Measurements from ENCODE around the gene KIF18B.

KIF18B gene

DNA sequence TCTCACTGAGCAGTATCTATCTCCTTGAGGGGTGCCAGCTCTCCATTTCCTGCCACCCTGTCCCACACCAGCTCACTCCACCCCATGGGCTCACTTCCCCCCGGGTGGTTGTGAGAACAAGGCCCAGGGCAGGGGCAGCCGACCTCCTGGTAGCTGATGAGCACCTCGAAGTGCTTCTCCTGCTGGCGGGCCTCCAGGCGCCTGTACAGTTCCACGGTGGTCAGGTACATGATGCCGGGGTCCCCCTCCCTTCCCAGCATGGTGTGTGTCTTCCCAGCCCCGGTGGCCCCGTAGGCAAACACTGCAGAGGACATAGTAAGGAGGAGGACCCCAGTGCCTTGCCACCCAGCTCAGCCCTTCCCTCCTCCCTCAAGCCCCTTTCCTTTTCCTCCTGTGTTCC, 12.5 kb downstream of the KIF18B start:
- no peak for FAIRE-seq

DNA sequence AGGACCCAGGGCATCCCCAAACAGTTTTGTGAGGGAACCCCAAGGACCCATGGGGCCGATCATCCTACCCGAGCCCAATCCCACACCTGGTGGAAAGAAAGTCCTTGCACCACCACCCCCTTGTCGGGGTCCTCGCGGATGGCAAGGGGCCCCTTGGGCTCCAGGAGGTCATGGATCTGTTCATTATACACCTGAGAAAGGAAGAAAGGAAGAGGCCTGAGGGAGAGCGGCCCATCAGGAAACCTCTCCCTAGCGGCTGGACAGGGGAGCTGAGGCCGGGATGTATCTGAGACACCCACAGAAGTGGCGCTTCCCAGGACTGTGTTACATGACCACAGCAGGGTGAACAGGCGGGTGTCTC, 12.8 kb downstream of the KIF18B start:
- no peak for FAIRE-seq

DNA sequence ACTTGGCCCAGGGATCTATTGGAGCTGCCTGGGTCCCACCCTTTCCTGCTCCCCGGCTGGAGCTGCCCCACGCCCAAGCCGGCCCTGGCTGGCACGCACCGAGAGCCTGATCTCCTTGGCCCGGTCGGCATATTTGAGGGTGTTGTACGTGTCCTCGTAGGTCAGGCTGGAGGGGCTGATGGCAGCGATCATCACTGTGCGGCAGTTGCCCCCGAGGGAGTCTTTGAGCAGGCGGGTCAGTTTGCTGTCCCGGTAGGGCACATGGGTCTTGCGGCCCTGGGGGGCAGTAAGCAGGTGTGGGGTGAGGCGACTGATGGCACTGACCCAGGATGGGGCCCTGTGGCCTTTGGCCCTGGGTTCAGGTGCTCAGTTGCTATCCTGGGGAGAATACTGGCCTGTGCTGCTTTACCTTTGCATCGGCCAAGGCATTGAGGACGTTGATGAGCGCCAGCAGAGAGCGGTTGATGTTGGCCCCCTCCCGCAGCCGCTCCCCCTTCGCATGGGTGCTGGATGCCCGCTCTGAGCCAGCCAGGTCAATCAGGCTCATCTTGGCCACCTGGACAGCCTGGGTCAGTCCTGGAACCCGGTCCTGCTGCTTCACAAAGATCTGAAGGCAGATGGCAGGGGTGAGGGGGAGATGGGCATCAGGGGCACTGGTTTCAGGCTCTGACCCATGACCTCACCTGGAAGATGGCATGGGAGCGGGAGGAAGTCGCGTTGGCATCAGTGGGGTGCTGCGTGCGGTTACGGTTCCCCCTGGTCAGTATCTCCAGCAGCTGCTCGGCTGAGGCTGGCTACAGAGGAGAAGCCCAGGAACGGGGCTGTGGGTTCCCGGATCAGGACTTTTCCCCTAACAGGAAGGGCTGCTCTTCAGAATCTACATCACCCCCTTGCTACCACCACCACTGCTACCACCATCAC, 13.5 kb downstream of the KIF18B start:
- FAIRE-seq = no peak

DNA sequence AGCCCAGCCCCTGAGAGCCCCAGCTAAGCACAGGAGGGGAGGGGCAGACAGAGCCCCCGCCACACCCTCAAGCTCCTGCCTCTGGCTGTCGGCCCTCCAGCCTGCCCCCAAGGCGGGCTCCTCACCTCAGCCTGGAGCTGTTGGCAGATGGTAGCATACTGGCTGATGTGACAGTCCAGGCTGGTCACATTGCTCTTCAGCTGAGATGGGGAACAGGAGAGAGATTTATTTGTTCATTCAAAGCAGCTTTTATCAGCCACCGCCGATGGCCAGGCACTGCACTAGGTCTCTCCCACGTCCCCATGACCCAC, 14.8 kb downstream of the KIF18B start:
- FAIRE-seq = no peak

DNA sequence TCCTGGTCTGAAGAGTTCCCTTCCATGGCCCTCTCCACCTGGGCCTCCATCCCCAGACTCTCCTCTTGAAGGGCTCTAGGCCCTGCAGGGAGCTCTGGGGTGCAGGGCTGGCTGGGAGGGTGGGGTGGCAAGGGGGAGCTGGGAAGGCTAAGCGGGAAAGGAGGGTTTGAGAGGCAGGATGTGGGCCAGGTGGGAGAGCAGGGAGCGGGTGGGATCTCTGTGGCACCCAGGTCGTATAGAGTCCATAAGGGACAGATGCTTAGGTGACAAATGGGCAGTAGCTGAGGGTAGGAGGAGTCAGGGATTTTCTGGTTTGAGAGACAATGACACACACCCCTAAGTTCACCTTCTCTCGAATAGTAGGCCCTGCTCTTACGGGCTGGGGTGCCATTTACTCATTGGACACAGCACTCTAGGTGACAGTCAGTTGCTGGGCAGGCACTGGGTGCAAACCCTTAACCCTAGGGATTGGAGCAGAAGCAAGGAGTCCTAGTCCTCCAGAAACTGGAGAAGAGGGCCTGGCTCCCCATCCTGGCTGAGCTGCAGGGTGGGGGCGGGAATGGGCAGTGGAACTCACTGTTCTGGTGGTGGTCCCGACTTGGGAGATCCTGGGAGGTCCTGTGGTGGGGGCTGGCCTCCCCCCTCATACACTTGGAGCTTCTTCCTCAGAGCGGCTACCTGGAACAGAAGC, 15.3 kb downstream of the KIF18B start:
- FAIRE-seq = no peak

GRCh38 chr17:44931376-44931775, 16.2 kb downstream of the KIF18B start:
- FAIRE-seq = no peak

DNA sequence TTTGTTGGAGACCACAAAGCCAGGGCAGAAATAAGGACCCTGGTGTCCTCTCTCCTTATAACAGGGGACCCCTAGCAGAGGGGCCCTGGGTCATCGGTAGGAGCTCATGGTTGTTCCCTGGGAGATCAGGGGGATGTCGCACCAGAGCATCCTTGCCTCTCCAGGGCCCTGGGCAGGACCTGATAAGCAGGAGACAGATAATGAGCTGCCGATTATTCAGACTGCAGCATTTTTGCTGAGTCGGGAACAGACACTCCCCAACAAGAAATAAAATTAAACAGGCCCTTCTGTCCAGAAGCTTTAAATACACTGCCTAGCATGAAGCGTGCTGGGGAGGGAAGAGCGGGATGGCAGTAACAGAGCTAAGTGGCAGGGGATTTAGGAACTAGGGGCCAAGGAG, 16.9 kb downstream of the KIF18B start:
- no peak for FAIRE-seq

- no peak for FAIRE-seq
Observed at GRCh38 chr17:44928950-44929720, 18.4 kb downstream of the KIF18B start.

GRCh38 chr17:44928136-44928535, 19.4 kb downstream of the KIF18B start:
- no peak for FAIRE-seq

- no peak for FAIRE-seq
Observed at GRCh38 chr17:44927696-44928095, 19.9 kb downstream of the KIF18B start.

DNA sequence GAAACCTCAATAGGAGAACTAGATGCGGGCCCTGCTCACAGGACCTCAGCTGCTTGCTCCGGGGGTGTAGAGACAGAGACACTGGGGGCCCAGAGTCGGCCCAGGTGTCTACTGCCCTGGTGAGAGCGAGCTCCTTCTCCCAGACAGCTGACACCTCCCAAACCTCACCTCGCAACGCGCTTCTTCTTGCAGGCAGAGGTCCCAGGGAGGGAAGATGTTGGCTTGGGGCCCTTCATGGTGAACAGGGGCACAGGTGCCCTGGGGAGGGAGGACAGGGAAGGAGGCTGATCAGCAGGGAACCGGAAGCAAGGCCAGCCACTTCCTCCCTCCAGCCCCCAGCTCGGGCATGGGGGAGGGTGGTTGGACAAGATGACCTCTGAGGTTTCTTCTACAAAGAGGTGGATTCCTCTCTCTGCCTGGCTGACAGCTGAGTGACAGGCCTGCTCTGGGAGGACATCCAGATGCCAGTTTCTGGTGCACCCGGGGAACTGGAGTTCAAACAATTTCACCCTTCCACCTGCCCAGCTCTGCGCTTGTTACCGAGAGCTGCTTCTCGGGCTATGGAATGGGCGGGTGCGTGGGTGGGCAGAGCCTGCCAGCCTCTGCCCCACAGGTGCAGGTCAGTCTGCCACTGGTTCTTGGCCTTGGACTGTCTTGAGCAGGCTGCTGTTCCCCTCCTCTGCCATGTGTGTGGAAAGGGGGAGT, 20.6 kb downstream of the KIF18B start:
- no peak for FAIRE-seq

DNA sequence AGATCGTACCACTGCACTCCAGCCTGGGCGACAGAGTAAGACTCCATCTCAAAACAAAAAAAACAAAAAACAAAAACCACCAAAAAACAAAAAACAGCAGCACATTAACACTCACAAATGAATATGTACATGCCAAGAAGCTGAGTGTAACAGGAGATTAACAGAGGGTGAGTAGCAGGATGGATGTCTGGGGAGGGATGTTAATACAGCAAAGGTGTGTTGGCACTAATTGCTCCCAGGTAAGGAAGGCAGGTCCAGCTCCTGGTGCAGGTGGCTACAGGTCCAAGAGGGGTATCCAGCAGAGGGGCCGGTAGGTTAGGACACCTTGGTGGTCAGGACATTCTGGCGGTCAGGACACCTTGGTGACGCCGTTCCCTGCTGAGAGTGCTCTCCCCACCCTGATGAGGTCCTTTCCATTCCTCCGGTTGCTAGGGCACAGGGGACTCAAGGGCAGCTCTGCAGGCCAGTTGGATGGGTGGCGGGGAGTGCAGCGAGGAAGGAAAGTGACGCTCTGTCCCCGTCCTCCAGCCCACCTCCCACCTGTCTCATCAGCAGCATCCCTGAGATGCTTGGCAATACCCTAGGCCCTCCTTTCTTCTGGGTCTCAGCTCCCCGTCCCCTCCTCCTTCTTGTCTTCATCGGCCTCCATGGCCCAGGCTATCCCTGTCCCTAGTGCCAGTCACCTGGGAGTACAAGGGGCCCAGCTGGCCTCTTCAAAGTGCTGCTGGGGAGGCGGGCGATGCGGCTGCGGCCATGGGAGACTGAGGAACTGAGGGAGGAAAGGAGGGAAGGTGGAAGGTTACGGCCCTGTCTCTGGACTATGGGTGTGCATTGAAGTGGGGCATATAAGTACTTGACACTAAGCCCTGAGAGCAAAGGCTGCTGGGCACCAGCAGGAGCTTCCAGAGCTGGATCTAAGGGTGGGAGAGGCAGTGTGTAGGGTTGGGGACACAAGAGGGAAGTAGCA, 21.6 kb downstream of the KIF18B start:
- no peak for FAIRE-seq

- no peak for FAIRE-seq
Observed at GRCh38 chr17:44924107-44924544, 23.4 kb downstream of the KIF18B start.

- FAIRE-seq = no peak
Observed at GRCh38 chr17:44922746-44923470, 24.7 kb downstream of the KIF18B start.

- FAIRE-seq = no peak
Observed at GRCh38 chr17:44922136-44922535, 25.4 kb downstream of the KIF18B start.

- FAIRE-seq = no peak
Observed at GRCh38 chr17:44921122-44921882, 26.3 kb downstream of the KIF18B start.

- no peak for FAIRE-seq
Observed at GRCh38 chr17:44920565-44920940, 27.0 kb downstream of the KIF18B start.

GRCh38 chr17:44919885-44920564, 27.5 kb downstream of the KIF18B start:
- peak; percentile 91 for FAIRE-seq

GRCh38 chr17:44919411-44919810, 28.2 kb downstream of the KIF18B start:
- no peak for FAIRE-seq

GRCh38 chr17:44918006-44918405, 29.6 kb downstream of the KIF18B start:
- no peak for FAIRE-seq
